Measurements from ENCODE around the gene COX15. TPM values are rescaled to one million over a fixed set of nuclear protein-coding genes. Genes with fewer than 3 reads are reported as not detected.

The COX15 gene
- total RNA-seq, 1 experiment from 2014 or later: 31.4 TPM

DNA sequence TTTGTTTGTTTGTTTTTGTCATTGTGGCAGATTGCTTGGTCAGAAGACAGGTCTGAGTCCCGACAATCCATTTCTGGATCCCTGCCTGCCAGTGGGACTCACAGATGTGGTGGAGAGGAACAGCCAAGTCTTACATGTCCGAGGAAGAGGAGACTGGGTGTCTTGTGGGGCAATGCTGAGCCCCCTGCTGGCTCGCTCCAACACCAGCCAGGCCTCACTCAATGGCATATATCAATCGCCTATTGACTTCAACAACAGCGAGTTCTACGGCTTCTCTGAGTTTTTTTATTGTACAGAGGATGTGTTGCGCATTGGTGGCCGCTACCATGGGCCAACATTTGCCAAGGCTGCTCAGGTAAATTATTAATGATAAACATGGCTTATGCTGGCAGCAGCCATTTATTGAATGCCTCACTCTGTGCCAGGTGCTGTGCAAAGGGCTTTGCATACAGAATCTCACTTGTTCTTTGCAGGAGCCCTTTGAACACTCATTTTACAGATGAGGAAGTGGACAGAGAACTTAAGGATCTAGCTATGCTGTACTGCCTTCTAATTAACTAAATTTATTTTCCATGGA, 33.3 kb downstream of the COX15 start:
- H3K4me3 ChIP-seq: no peak overlapping the region
- no peak for TF ChIP-seq EZH2 (IDR thresholded peaks at IDR 0.05; ENCODE audit: low read depth)
- TF ChIP-seq, protein P1, sequence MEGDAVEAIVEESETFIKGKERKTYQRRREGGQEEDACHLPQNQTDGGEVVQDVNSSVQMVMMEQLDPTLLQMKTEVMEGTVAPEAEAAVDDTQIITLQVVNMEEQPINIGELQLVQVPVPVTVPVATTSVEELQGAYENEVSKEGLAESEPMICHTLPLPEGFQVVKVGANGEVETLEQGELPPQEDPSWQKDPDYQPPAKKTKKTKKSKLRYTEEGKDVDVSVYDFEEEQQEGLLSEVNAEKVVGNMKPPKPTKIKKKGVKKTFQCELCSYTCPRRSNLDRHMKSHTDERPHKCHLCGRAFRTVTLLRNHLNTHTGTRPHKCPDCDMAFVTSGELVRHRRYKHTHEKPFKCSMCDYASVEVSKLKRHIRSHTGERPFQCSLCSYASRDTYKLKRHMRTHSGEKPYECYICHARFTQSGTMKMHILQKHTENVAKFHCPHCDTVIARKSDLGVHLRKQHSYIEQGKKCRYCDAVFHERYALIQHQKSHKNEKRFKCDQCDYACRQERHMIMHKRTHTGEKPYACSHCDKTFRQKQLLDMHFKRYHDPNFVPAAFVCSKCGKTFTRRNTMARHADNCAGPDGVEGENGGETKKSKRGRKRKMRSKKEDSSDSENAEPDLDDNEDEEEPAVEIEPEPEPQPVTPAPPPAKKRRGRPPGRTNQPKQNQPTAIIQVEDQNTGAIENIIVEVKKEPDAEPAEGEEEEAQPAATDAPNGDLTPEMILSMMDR (conservative IDR thresholded peaks at IDR 0.05): no peak
- H3K9me3 ChIP-seq (ENCODE audit: insufficient read depth, low read depth): no peaks in the 10 kb centered on the region
- H3K9me2 ChIP-seq (ENCODE audit: insufficient read depth): no peaks in the 10 kb centered on the region
- H3K27ac ChIP-seq: no peak overlapping the region
- no peaks in the 10 kb centered on the region; the same call in 1 of the 2 replicates for H3K36me3 ChIP-seq (ENCODE audit: low read depth)
- ChIA-PET POLR2A (ENCODE audit: unreplicated experiment) (interaction anchor here (0.5 kb wide), 1 partner anchor 1170 kb away, joined by 6 read pairs; no protein-coding TSS in a partner anchor), CTCF (no interaction called here)
- no peak for DNase-seq
- H3K27me3 ChIP-seq (ENCODE audit: insufficient read depth, low read depth): no peaks in the 10 kb centered on the region
- H3K4me2 ChIP-seq: no peak overlapping the region
- H2AFZ ChIP-seq: no peak overlapping the region
- no TSS peak for BruUV-seq (replicated peaks)
- intact Hi-C loops (cut with micrococcal nuclease; ENCODE audit: unreplicated experiment): no loop called here
- H4K20me1 ChIP-seq (ENCODE audit: insufficient read depth): no peaks in the 10 kb centered on the region
- H3K79me2 ChIP-seq (ENCODE audit: low read depth): no peaks in the 10 kb centered on the region
- no peaks in the 10 kb centered on the region for H3K4me1 ChIP-seq (replicated peaks; ENCODE audit: insufficient read depth)
- no peaks in the 10 kb centered on the region for H3F3A ChIP-seq (ENCODE audit: insufficient read depth, low read depth)

DNA sequence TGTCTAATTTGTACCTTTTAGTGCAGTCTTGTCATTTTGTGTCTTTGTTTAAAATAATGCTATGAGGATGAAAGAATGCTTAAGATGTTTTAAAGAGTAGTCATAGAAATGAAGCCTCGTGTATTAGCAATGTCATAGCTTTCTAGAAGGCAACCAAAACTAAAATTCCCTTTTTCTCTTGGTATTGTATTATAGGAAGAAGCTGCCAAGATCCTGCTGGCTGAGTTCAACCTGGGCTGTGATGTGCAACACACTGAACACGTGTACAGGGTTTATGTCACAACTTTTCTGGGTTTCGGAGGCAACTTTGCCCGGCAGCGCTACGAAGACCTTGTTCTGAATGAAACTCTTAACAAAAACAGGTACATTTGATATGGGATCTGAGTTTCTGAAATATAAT, 36.2 kb downstream of the COX15 start:
- Histone ChIP-seq H3K9me3 (ENCODE audit: insufficient read depth, low read depth) (no peaks in the 10 kb centered on the region), H3K4me2 (no peak overlapping the region), H3K79me2 (ENCODE audit: low read depth) (no peaks in the 10 kb centered on the region), H3K4me3 (no peak overlapping the region), H3K27me3 (ENCODE audit: insufficient read depth, low read depth) (no peaks in the 10 kb centered on the region), H4K20me1 (ENCODE audit: insufficient read depth) (no peaks in the 10 kb centered on the region), H3K36me3 (ENCODE audit: low read depth) (peaks cover 8% of the 10 kb centered on the region), H3K9me2 (ENCODE audit: insufficient read depth) (no peaks in the 10 kb centered on the region), H3K27ac (no peak overlapping the region), H3K4me1 (replicated peaks; ENCODE audit: insufficient read depth) (no peaks in the 10 kb centered on the region), H2AFZ (no peak overlapping the region), H3F3A (ENCODE audit: insufficient read depth, low read depth) (no peaks in the 10 kb centered on the region)
- no TSS peak for BruUV-seq (replicated peaks)
- intact Hi-C loops (cut with micrococcal nuclease; ENCODE audit: unreplicated experiment): no loop called here
- no peak for DNase-seq
- no peak for TF ChIP-seq EZH2 (IDR thresholded peaks at IDR 0.05; ENCODE audit: low read depth)
- TF ChIP-seq, protein P1 (conservative IDR thresholded peaks at IDR 0.05): no peak
- ChIA-PET POLR2A (ENCODE audit: unreplicated experiment) (no interaction called here), CTCF (no interaction called here)

DNA sequence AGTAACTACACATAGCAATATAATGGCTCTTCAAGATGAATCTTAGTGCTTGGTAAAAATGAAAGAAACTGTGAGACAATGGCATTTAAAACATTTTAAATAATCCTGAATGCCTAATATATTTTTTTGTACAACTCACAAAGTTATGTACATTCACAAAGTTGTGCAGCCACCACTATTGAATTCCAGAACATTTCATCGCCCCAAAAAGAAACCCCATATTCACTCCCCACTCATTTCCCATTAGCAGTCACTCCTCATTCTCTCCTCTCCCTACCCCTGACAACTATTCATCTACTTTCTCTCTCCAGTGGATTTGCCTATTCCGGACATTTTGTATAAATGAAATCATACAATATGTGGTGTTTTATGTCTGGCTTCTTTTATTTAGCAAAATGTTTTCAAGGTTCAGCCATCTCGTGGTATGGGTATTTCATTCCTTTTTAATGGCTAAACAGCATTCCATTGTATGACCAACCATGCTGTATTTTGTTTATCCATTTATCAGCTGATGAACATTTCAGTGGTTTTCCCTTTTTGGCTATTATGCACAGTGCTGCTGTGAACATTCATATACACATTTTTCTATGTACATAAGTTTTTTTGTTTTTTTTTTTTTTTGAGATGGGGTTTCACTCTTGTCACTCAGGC, 37.9 kb downstream of the COX15 start:
- POLR2A ChIA-PET (ENCODE audit: unreplicated experiment): no interaction called here
- Histone ChIP-seq H3K36me3 (ENCODE audit: low read depth) (peaks cover 8% of the 10 kb centered on the region), H3K4me1 (replicated peaks; ENCODE audit: insufficient read depth) (no peaks in the 10 kb centered on the region), H4K20me1 (ENCODE audit: insufficient read depth) (no peaks in the 10 kb centered on the region), H2AFZ (no peak overlapping the region), H3K4me3 (no peak overlapping the region), H3K27me3 (ENCODE audit: insufficient read depth, low read depth) (no peaks in the 10 kb centered on the region), H3K4me2 (no peak overlapping the region), H3K27ac (no peak overlapping the region), H3K79me2 (ENCODE audit: low read depth) (no peaks in the 10 kb centered on the region), H3K9me3 (ENCODE audit: insufficient read depth, low read depth) (no peaks in the 10 kb centered on the region), H3K9me2 (ENCODE audit: insufficient read depth) (no peaks in the 10 kb centered on the region), H3F3A (ENCODE audit: insufficient read depth, low read depth) (no peaks in the 10 kb centered on the region)
- no TSS peak for BruUV-seq (replicated peaks)
- intact Hi-C loops (cut with micrococcal nuclease; ENCODE audit: unreplicated experiment): no loop called here
- TF ChIP-seq, protein P1 (conservative IDR thresholded peaks at IDR 0.05): no peak
- no peak for TF ChIP-seq EZH2 (IDR thresholded peaks at IDR 0.05; ENCODE audit: low read depth)
- CTCF ChIA-PET: interaction anchor here (0.5 kb wide), 1 partner anchor 135 kb away, joined by 7 read pairs; no protein-coding TSS in a partner anchor
- DNase-seq: peak in 1 of 2 experiments; percentile 35
